Smooth muscle cell of the umbilical artery (primary cell): ENCODE measurements around the gene KPNA4. TPM values are rescaled to one million over a fixed set of nuclear protein-coding genes. Genes with fewer than 3 reads are reported as not detected.

Source experiments
- total RNA-seq: library from RNA; depleted of rRNA; stranded (reverse); fragments of >200 nt; gene quantifications from 2 replicates; pipeline ENCODE4 v1.2.3, GENCODE V29; 2014

Gene KPNA4, protein sequence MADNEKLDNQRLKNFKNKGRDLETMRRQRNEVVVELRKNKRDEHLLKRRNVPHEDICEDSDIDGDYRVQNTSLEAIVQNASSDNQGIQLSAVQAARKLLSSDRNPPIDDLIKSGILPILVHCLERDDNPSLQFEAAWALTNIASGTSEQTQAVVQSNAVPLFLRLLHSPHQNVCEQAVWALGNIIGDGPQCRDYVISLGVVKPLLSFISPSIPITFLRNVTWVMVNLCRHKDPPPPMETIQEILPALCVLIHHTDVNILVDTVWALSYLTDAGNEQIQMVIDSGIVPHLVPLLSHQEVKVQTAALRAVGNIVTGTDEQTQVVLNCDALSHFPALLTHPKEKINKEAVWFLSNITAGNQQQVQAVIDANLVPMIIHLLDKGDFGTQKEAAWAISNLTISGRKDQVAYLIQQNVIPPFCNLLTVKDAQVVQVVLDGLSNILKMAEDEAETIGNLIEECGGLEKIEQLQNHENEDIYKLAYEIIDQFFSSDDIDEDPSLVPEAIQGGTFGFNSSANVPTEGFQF
- 34.4 and 53.4 TPM in 2 replicates for total RNA-seq

DNA sequence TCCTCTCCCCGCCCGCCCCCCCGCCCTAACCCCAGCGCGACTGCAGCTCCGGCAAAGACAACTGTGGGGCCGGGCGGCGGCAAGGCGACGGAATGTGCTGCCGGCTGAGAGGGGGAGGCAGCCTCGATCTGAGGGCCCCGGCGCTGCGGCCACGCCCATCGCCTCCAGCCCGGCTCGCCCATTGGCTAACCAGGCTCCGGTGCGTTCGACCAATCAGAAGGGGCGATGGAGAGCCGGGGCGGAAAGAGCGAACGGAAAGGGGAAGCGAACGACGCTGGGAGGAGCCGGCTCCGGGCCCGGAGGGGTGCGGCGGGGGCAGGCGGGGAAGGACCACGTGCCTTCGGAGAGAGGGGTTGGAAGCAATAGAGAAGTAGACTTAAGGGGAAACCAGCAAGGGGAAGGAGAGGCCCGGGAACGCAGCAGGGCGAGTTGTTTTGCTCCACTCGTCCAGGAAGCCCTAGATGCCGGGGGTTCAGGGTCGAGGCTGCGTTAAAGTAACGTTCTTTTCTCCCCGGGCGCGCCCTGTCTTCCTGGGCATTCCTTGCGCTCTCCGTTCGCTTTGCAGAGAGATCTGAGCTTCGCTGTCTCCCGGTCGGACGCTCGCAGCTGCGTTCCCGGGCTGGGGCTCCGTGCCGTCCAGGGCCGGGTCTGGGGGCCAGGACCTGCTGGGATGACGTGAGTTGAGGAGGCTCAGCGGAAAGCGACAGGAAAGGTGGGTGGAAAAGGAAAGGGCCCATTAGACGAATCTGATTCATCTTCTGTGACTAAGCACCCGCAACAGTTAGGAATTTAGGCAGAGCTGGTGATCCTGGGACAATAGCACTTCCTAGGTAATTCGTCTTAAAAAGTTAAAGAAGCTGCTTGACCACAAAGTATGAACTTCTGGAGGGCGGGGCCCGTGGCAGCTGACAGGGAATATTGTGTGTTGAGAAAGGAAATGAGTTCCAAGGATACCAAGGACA, at the start of gene KPNA4:
TSS of gene KPNA4 (minus strand) at position 130 of the 962 bp plus-strand sequence. CDS start 289 bp downstream, outside the sequence.

DNA sequence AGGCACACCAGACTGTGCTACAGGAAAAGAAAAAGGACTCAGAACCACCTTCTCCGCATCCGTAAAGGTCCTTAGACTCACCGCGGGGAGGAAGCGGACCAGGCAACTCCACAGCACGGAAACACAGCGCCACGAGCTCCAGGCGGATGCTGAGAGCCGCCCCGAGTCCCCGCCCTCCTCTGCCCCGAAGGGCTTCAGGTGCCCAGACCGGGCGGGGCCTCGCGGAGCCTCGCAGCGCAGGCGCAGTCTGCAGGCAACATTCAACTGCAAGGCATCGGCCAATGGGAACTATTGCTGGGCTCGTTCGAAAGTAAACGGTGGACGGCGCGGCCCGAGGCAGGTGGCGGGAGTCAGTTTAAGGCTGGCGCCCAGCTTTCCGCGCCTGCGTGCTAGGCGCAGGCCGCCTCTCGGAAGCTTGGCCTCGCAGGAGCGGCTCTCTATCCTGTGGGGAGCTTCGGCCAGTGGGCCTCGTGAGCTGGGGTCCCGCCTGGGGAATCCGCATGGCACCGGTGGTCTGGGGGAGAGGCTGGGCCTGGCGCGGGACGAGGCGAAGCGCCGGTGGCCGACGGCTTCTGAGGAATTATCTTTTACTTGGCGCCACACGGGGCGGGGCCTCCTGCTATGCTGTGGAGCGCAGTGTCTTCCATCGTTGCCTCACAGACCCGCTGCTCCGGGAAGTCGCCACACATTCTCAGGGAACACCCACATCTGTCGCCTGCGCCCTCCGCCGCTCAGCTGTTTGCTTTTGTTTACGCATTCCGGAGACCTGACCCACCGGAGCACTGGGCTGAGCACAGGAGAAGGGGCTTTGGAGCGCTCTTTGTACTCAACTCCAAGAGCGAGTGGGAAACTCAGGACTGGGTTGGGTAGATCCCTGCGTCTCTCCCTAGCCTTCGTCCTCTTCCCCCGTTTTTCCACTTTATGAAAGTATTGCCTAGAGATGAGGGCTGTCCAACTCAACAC, 115.5 kb downstream of the KPNA4 start, which contains the start of gene TRIM59:
TSS of gene TRIM59 (minus strand) at position 151 of the 963 bp plus-strand sequence. CDS start 10,603 bp downstream, outside the sequence.

Other genes with a start within 250 kb of the KPNA4 start
- 61.2 and 63.7 TPM in 2 replicates for gene IFT80, start 166.3 kb downstream of the KPNA4 start, total RNA-seq
- gene SMC4, start 165.9 kb downstream of the KPNA4 start, total RNA-seq: 22.3 and 63.9 TPM in 2 replicates
- 7.7 and 20.2 TPM in 2 replicates for gene TRIM59, start 115.8 kb downstream of the KPNA4 start, total RNA-seq
- gene ARL14, start 111.6 kb upstream of the KPNA4 start, total RNA-seq: not detected in 2 replicates
- 0.74 and 0.89 TPM in 2 replicates for gene PPM1L, start 190.7 kb upstream of the KPNA4 start, total RNA-seq